Measurements from ENCODE around the gene BTBD16.

GRCh38 chr10:122296363-122297120 lies 25.4 kb downstream of the BTBD16 start:
- TF ChIP-seq CTCF (conservative IDR thresholded peaks at IDR 0.05; ENCODE audit: low read depth, low read length) (no peak), POLR2A (IDR thresholded peaks at IDR 0.05; ENCODE audit: low read depth, low read length) (no peak)

All from IMR-90 (cell line).